ENCODE data around the gene SCYL2. TPM values are rescaled to one million over a fixed set of nuclear protein-coding genes. Genes with fewer than 3 reads are reported as not detected.

Gene SCYL2
- total RNA-seq, 4 donors from 2014 or later = 25.4 to 52.4 (median 43.4) TPM

GRCh38 chr12:100345020-100345767 is 78.2 kb downstream of the SCYL2 start:
- no peak for DNase-seq (ENCODE audit: low spot score in 2 of 2)

GRCh38 chr12:100346660-100347059 is 79.7 kb downstream of the SCYL2 start:
- no peak overlapping the region for H3K4me3 ChIP-seq
- no peak for DNase-seq (ENCODE audit: low spot score in 2 of 2)
- no peaks in the 10 kb centered on the region for H3K4me1 ChIP-seq
- H3K27me3 ChIP-seq = no peaks in the 10 kb centered on the region
- no peak for TF ChIP-seq POLR2A (IDR thresholded peaks at IDR 0.05)
- TF ChIP-seq EP300 (IDR thresholded peaks at IDR 0.05) = no peak
- TF ChIP-seq CTCF (IDR thresholded peaks at IDR 0.05) = no peak
- no peak for TF ChIP-seq POLR2AphosphoS5 (IDR thresholded peaks at IDR 0.05)
- H3K9me3 ChIP-seq = no peaks in the 10 kb centered on the region
- no peak overlapping the region for H3K27ac ChIP-seq
- no peaks in the 10 kb centered on the region for H3K36me3 ChIP-seq
- WGBS = 82% methylated on average over 3 of the region's 3 CpGs

More at GRCh38 chr12:100345020-100345767, 78.2 kb downstream of the SCYL2 start:
- TF ChIP-seq EP300 (IDR thresholded peaks at IDR 0.05) = no peak
- TF ChIP-seq POLR2A (IDR thresholded peaks at IDR 0.05) = no peak
- TF ChIP-seq POLR2AphosphoS5 (IDR thresholded peaks at IDR 0.05) = no peak
- TF ChIP-seq CTCF (IDR thresholded peaks at IDR 0.05) = no peak
- H3K36me3 ChIP-seq = no peaks in the 10 kb centered on the region
- no peak overlapping the region for H3K4me3 ChIP-seq
- no peaks in the 10 kb centered on the region for H3K4me1 ChIP-seq
- WGBS = 44% methylated on average over 1 of the region's 1 CpG
- no peaks in the 10 kb centered on the region for H3K27me3 ChIP-seq
- no peaks in the 10 kb centered on the region for H3K9me3 ChIP-seq
- H3K27ac ChIP-seq = no peak overlapping the region

- Histone ChIP-seq H3K27ac (no peak overlapping the region), H3K27me3 (no peaks in the 10 kb centered on the region), H3K4me1 (no peaks in the 10 kb centered on the region), H3K9me3 (no peaks in the 10 kb centered on the region), H3K36me3 (no peaks in the 10 kb centered on the region), H3K4me3 (no peak overlapping the region)
- DNase-seq (ENCODE audit: low spot score in 2 of 2) = no peak
- WGBS = 71% methylated on average over 7 of the region's 7 CpGs
- no peak for TF ChIP-seq CTCF (IDR thresholded peaks at IDR 0.05)
- no peak for TF ChIP-seq POLR2AphosphoS5 (IDR thresholded peaks at IDR 0.05)
- TF ChIP-seq POLR2A (IDR thresholded peaks at IDR 0.05) = no peak
- no peak for TF ChIP-seq EP300 (IDR thresholded peaks at IDR 0.05)
Measured at GRCh38 chr12:100348657-100349454, 81.9 kb downstream of the SCYL2 start.

- 15% methylated on average over 8 of the region's 13 CpGs for WGBS
- Histone ChIP-seq H3K27me3 (peaks cover 16% of the 10 kb centered on the region), H3K9me3 (no peaks in the 10 kb centered on the region), H3K36me3 (no peaks in the 10 kb centered on the region), H3K4me1 (no peaks in the 10 kb centered on the region), H3K27ac (no peak within 1 kb of the TSS), H3K4me3 (no peak within 1 kb of the TSS)
- no peak for DNase-seq (ENCODE audit: low spot score in 2 of 2)
- no peak for TF ChIP-seq POLR2AphosphoS5 (IDR thresholded peaks at IDR 0.05)
- no peak for TF ChIP-seq POLR2A (IDR thresholded peaks at IDR 0.05)
- no peak for TF ChIP-seq EP300 (IDR thresholded peaks at IDR 0.05)
- no peak for TF ChIP-seq CTCF (IDR thresholded peaks at IDR 0.05)
Measured at GRCh38 chr12:100356644-100357223, 89.8 kb downstream of the SCYL2 start, which contains the start of gene SLC17A8. Gene SLC17A8, plus strand, starts transcription at chr12:100357074. Its CDS starts 318 bp downstream, at chr12:100357392.

- H3K36me3 ChIP-seq = no peaks in the 10 kb centered on the region
Measured at GRCh38 chr12:100359248-100359647, 92.3 kb downstream of the SCYL2 start.

More at GRCh38 chr12:100359248-100359647, 92.3 kb downstream of the SCYL2 start:
- no peaks in the 10 kb centered on the region for H3K9me3 ChIP-seq
- H3K4me3 ChIP-seq = no peak overlapping the region
- H3K27ac ChIP-seq = no peak overlapping the region
- no peaks in the 10 kb centered on the region for H3K4me1 ChIP-seq
- peaks cover 16% of the 10 kb centered on the region for H3K27me3 ChIP-seq
- 67% methylated on average over 3 of the region's 3 CpGs for WGBS
- no peak for DNase-seq (ENCODE audit: low spot score in 2 of 2)
- TF ChIP-seq CTCF (IDR thresholded peaks at IDR 0.05) (no peak), POLR2A (IDR thresholded peaks at IDR 0.05) (no peak), POLR2AphosphoS5 (IDR thresholded peaks at IDR 0.05) (no peak), EP300 (IDR thresholded peaks at IDR 0.05) (no peak)
